NCI-H1930 (cell line): Measurements from ENCODE around the gene FYN.

Experiments used
- DNase-seq, 2 experiments: peaks; one replicate each; lab custom pipeline; 2025; lab: John Stamatoyannopoulos, UW

FYN gene

DNA sequence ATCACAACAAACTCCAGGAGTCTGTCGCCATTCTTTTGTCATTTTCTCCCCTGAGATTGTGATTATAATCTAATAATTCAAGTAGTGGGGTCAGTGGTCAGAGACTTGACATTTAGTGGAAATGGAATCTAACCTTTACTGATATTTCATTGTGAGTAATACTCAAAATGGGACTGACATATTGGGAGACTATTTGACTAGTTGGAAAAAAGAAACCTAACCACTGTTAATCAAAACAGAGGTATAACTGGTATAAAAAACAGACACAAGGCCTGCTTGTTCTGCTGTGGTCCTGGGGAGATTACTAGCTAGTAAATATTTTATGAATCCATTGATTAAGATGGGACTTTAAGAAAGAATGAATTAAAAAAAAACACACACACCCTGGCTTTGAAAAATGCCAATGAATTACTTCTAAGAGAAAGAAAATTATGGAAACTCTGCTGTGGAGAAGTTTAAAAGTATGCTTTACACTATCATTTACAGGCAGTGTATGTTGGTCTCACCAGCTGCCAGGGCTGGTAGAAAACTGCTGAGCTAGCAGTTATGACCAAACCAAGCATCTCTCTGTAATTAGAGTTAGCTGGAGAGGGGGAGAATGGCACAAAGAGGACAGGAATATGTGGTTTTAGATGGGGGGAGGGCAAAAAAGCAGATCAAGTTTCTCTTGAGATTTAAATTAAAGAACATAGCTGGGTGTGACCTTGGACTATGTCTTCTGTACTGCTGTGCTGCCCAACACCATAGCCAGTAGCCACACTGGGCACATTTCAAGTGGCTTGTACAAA, 103.7 kb downstream of the FYN start:
- no peak for DNase-seq

DNA sequence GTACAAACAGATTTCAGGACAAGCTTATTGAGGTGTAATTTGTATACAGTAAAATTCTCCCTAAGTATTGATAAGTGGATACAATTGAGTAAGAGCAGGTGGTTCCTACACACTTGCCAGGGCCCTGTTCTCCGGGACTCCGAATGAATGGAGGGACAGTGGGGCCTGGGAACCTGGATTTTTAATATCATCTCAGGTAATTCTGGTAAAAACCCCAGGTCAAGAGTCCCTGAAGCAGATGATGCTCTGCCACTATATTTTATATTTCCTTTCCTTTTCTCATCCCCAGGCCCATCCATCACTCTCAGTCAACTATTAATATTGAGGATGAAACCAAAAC, 104.9 kb downstream of the FYN start:
- no peak for DNase-seq

DNA sequence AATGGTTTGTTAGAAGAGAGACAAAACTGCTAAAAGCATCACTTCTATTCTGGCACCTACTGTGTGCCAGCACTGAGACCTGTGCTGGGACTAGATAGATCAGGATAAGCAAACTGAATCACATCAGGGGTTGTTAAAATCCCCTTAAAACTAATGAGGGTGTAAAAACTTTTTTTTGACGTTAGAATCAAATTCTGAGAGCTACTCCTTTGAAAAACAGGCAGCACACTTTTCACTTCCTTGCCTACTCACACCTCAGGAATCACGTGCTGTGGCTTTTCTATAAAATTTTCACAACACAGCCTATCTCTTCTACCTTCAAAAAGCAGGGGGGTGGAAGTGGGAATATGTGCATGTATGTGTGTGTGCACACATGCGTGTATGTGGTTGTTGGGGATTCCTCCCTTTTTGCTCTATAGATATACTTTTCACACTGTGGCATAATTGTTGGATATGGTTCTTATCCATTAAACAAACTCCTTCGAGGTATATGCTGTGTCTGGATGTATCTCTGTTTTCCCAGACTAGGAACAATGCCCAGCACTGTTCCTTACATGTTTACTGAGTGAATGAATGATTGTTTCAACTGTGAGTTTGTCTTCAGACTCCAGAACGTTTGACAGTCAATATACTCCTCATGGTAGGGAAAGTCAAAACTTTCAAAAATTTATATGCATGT, 105.4 kb downstream of the FYN start:
- DNase-seq: no peak

DNA sequence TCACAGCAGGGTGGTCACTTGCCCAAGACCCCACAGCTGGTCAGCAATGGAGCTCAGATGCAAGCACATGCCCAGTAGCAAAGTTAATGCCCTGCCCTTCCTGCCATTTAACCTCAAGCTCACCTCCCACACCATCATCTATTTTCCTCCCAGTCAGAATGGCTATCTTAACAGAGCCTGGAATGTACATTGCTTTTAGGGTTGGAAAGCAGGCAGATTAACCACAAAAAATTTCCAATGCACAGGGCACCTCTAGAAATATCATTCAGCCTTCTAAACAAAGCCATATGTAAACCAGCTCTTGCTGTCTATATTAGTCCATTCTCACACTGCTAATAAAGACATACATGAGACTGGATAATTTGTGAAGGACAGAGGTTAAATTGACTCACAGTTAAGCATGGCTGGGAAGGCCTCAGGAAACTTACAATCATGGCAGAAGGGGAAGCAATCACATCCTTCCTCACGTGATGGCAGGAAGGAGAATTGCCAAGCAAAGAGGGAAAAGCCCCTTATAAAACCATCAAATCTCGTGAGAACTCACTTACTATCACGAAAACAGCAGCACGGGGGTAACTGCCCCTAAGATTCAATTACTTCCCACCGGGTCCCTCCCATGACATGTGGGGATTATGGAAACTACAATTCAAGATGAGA, 106.9 kb downstream of the FYN start:
- DNase-seq: no peak

DNA sequence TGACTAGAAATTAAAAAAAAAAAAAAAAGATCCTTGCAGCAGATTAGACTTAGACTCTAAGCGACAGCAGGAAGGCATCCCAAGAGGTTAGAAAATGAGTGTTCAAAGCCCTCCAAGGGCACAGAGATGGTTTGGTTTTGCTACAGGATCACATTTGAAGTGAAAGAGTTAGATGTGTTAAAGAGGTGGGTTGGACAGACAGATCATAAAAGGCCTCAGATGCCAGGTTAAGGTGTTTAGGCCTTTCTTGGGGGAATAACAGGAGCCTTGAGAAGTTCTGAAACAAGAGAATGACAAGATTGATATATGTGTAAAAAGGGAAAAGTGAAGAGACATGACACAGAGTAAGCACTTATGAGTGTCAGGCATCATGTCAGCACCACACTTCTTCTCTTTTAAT, 107.5 kb downstream of the FYN start:
- DNase-seq: no peak

DNA sequence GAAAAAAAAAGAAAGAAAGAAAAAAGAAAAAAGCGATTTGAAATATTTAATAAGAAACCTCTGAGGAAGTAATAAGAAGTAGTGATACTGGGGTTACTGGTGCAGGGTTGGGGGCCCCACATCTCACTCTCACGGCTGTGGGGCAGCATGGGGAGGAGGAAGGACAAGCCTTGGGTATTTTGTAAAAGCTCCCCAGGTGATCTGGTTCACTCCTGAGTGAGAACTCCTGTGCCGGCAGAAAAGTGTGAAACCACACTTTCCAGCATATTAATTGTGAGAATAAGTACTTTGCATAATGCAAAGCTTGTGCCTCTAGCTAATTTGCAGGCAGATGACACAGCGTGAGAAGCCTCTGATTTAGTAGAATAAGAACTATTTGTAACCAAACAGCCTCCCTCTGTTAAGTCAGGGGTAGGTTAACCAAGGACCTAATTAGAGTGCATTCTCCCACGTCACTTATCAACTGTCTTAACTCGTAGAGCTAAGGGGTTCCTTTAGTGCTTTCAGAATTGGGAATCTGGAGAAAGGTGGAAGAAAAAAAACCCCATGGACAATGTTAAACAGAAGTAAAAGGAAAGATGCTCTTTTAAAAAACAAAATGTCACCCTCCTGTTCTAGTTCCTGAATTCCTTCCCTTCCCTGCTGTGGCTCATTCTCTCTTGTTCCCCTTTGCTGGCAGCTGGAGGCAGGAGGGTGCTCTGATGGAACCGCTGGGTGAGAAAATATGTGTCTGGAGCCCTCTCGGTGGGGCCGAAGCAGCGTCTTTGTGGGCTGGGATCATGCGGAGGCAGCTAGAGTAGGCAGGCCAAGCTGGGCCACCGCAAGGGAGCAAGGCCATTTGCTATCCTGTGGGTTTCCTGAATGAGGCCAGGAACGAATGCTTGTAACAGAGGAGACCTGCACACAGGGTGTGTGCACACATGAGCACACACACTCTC, 108.7 kb downstream of the FYN start:
- no peak for DNase-seq

DNA sequence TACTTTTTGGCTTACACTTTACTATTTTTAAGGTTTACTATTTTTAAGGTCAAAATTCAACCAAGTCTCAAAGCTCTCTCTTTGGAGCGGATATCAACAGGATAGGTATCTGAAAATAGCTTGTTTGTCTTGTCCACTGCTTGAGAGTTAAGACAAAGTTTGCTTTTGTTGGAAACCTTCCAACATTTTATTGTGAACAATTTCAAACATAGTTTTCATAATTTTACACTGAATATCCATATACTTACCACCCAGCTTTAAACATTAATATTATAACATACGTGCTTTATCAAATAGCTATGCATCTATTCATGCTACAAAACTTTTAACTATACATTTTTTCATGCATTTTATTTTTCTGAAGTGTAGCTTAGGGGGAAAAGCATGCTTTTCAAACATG, 109.9 kb downstream of the FYN start:
- no peak for DNase-seq

DNA sequence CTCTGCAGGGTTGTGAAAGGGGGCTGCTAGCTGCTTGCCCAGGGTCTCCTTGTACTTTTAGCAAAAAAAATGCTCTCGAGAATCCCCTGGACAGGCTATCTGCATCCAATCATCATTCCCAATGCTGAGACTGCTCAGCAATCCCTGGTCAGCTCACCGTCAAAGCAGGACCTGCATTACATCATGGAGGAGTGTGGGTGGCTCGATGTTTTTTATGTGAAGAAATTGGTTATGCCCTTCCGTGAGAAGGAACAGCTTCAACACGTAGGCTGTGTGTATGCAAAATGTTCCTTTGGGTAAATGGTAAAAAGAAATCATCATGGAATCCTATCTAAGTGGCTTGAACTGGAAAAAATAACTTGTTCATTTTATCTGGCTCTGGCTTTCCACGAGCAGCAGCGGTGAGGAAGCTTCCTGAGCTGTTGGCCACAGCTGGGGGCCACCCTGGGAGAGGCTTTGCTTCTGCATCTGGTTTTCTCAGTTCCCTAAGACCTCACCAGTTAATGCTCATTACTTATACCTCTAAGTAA, 111.4 kb downstream of the FYN start:
- no peak for DNase-seq

DNA sequence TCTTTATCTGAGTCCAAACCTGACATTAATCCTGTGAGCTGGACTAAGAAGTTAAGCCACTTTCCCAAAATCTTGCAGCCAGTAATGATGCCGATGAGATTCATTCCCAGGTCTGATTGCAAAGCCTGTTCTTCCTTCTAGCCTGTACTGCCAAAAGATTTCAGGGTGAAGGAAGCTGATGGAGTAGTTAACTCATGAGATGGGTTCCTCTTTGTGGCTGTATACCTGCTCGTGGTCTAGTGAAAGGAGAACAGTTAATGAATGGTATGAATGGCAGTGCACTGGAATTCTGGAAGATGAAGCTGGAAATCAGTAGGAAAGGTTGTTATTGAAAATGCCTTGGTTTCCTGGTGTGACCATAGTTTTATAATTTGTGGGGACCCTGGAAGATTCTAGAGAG, 112.0 kb downstream of the FYN start:
- DNase-seq: no peak

DNA sequence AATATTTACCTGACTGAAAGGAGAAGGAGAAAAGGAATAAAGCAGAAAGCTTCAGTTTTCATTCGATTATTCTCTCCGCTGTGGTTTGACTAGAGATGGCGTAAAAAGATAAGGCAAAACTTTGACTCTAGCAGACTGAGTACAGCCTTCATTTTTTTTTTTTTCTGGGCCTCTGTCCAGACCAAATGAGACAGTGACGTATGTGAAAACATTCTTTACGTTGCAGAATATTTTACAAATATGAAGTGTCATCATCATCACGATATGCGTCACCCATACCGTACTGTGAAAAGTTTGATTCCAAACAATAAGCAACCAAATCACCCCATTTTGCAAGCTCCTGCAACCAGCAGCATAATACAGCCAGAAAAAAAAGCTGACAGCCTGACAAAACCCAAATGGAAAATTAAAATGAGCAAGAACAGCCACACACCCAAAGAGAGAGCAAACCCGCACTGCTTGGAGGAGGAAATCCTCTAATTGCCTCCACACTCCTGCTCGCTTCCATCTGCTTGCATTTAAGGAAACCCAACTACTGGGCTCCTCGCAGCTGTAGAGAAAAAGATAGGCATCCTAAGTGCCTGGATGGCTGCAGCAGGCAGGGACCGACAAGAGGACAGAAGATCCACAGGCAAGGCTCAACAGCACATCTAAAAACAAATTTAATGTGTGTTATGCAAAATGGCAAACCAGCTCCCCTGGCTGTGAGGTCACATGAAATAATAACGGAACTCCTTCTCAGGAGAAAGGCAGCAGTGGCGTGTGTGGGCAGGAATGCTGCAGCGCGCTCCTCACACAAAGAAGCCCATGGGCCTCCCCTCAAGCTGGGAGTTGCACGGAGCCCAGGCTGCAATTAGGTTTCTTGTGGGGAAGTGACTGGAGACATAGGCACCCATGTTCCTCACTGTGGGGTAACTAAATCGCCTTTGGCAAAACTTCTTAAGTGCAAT, 113.1 kb downstream of the FYN start:
- no peak for DNase-seq

DNA sequence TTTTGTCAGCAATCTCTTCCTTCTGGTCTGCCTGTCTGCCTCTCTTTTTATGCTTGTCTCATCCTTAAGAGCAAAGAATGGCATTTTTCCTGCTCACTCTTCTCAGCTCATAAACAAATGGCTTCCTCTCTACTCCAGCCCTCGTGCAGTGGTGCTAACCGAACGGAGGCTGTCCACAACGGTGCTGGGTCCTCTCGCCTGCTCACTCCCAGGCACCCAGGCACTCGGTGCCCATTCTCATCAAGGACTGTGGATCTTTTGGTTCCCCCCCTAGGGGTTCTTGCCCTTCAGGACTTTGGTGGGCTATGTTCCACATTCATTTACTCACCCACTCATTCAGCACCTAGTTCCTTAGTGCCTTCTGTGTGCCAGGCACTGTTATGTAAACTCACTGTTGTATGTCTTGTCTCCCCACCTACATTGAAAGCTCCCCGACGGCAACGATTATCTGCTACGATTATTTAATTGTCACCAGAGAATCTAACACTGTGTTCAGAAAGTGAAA, 113.9 kb downstream of the FYN start:
- DNase-seq: no peak

DNA sequence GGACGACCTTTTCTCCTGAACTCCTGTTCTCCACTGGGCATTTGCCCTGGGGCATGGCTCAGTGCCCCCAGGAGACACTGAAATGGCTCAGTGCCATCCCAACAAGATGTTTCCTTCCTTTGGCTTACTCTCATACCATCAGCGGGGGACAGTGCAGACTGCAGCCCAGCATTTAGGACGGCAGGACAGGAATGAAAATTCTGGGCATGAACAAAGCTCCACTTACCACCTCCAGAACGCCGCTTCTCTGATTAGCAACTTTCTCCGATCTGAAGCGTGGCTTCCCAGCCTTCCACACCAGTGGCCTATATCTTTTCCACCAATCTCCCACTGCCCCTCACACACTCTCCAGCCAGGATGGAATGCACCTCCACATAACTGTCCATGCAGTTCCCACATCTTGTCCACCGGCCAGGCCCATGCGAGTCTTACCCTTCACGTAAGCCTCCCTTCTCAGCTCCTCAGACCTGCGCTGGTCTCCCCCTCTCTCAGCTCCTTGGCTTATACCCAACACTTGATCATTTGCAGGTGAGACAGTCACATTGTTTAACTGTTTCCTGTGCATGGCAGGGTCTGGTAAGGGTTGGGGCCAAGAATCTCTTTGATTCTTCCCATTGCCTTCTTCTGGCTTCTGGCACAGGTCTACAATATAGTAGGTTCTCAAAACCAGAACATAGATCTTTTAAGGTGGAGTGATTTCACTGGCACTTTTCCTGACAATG, 114.5 kb downstream of the FYN start:
- DNase-seq: no peak

DNA sequence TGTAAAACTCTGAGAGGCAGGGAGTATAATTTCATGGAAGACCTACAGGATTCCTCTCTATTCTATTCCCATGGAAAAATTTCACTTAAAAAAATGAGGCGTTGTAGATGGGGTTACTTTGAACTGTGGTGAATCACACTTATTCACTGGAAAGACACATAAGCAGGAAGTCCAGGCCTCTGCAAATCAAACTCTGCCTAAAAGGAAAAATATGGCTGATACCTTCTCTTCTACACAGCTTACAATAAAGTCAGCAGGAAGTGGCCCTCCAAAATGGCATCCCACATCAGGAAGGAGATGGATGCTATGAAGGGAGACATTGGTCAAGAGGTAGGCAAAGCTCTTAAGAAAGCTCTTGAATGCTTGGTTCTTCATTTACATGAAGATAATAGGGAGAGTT, 115.9 kb downstream of the FYN start:
- no peak for DNase-seq

DNA sequence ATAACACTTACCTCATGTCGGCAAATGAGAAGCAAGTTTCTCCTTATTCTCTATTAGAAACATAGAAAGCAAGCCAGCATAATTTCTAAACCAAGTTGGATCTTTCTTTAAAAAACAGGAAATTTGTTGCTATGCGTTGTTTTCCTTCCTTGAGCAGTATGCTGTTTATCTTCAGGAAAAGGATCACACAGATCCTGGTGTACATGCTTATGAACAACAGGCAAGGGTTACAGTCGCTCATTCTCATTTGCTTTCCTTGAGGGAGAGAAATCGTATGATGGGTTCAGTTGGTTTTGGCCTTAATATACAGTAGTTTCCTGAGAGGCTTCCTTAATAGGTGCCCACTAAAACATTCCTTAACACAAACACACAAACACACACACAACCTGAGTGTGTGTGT, 118.8 kb downstream of the FYN start:
- no peak for DNase-seq

DNA sequence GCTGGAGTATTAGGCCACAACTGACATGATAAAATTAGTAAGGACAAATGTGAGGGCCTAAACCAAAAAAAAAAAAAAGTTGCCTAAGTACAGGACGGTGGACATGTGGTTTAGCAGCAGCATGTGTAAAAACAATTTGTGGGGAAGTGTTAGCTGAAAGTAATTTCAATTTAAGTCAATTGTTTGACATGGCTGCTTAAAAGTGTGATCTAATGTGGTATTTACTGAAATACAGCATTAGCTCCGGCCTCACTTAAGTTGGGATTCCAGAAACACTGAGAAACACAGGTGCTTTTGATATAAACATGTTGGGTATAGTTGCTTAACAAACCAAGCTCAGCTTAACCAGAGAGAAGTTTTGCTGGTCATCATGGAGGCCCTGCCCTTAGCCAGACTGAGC, 119.7 kb downstream of the FYN start:
- DNase-seq: no peak

DNA sequence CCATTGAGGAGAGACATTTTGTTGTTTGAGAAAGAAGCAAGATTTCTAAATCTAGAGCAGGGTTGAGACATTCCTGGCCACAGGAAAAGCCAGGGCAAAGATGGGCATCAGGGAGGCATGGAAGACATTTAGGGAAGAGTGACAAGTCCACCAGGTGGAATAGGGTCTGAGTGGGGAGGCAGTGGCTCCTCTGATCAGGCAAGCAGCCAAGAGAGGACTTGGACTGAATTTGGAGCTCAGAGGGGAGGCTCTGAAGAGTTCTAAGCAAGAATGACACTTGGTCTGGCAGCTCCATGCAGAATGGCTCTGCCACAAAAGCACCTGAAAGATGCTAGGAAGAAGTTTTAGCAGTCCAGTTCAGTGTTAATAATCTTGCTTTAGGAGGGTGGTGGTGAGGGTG, 120.8 kb downstream of the FYN start:
- DNase-seq: no peak

DNA sequence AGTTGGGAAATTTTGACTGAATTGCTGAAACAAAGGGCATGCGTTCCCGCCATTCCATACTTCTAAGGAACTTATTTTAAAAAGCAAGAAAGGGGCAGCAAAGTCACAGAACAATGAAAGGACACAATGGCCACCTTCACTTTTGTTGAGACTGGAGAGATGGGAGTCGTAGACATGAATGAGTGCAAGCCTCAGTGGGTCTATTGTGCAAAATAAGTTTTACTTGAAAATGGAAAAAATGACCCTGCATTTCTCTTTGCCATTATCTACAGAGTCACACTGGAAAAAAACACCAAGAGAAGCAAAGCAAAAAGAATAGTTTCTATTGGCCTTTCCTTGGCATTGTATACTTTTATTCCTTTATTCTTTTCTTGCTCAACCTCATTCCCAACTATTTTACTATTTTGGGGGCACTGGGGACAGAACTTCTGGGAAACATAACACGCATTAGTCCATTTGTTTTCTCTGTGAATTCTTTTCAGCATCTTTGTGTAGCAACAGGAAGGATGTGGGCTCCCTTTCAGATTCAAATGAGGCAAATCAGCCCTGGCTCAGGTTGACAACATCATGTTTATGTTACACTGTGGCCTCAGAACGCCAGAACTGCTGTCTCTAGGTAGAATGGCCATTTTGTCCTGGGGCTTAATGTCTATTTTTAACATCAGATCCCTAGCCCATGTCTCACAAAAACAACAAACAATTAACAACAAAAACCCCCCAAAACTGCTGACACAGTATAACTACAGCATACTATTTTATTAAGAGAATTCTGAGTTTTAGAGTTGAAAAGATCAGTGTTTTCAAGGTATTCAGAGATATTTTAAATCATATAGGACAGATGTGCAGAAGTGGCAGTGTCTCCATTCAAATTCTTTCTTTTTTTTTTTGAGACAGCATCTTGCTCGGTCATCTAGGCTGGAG, 122.2 kb downstream of the FYN start:
- DNase-seq: no peak

DNA sequence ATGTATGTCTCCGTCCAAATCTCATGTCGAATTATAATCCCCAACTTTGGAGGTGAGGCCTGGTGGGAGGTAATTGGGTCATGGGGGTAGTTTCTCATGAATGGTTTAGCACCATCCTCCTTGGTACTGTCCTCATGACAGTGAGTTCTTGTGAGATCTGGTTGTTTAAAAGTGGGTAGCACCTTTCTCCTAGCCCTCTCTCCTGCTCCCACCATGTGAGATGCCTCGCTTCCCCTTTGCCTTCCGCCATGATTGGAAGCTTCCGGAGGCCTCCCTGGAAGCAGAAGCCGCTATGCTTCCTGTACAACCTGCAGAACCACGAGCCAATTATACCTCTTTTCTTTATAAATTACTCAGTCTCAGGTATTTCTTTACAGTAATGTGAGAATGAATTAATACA, 123.1 kb downstream of the FYN start:
- DNase-seq: no peak

DNA sequence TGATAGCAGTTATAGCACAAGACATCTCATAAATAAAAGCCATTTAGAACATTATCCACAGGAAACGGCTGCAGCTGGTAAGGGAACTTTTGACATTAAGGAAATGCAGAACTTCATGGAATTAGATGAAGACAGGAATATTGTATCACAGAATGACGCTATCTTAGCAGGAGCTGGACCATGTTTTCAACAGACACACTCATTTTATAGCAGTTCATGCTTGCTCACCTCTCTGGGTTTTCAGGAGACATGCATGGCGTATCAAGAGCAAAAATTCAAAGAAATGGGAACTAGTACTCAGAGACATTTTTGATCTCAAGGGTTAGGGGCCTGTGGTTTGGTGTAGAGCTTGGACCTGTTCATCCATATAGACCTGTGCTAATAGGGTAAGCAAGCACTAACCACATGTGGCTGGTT, 125.0 kb downstream of the FYN start:
- no peak for DNase-seq
